ENCODE data around the gene FHL3. TPM values are rescaled to one million over a fixed set of nuclear protein-coding genes. Genes with fewer than 3 reads are reported as not detected.

Gene FHL3
- total RNA-seq, 1 donor, result 21.4 TPM

DNA sequence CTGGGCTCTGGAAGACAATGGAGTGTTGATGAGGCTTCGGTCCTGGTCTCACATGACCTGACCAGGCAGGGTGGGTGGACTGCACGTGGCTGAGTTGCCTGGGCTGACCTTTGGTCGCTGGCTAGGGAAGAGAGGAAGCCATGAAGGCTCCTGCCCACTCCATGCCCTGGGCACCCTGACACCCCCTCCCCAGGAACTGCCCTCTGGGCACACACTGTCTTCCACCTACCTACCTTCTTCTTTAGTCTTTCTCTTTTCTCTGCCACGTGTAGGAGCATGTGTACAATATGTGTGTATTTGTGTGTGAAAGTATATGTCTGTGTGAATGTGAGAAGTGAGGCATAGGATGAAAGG is 26.2 kb upstream of the FHL3 start:
- H3K36me3 ChIP-seq (ENCODE audit: insufficient read depth, low read length), result no peaks in the 10 kb centered on the region
- no peak overlapping the region for H3K27ac ChIP-seq (ENCODE audit: low read depth, low read length)
- no peaks in the 10 kb centered on the region for H3K79me2 ChIP-seq (ENCODE audit: insufficient read depth, low read length)
- no peak overlapping the region for H2AFZ ChIP-seq (ENCODE audit: low read length)
- peak; percentile 49 for DNase-seq (ENCODE audit: insufficient read length, low spot score, missing footprints)
- no peaks in the 10 kb centered on the region for H3K9me3 ChIP-seq (ENCODE audit: low read depth, low read length)
- H3K4me1 ChIP-seq (ENCODE audit: insufficient read depth, low read length), result peaks cover 29% of the 10 kb centered on the region
- TF ChIP-seq, protein P1, sequence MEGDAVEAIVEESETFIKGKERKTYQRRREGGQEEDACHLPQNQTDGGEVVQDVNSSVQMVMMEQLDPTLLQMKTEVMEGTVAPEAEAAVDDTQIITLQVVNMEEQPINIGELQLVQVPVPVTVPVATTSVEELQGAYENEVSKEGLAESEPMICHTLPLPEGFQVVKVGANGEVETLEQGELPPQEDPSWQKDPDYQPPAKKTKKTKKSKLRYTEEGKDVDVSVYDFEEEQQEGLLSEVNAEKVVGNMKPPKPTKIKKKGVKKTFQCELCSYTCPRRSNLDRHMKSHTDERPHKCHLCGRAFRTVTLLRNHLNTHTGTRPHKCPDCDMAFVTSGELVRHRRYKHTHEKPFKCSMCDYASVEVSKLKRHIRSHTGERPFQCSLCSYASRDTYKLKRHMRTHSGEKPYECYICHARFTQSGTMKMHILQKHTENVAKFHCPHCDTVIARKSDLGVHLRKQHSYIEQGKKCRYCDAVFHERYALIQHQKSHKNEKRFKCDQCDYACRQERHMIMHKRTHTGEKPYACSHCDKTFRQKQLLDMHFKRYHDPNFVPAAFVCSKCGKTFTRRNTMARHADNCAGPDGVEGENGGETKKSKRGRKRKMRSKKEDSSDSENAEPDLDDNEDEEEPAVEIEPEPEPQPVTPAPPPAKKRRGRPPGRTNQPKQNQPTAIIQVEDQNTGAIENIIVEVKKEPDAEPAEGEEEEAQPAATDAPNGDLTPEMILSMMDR (IDR thresholded peaks at IDR 0.05; ENCODE audit: extremely low read depth, low read depth, low read length), result no peak
- H3K4me3 ChIP-seq (ENCODE audit: insufficient read depth, low read length), result no peak overlapping the region
- H4K20me1 ChIP-seq (ENCODE audit: insufficient read depth, low read length), result peaks cover 6% of the 10 kb centered on the region
- no peaks in the 10 kb centered on the region for H3K27me3 ChIP-seq (ENCODE audit: insufficient read depth, low read length)
- no peak overlapping the region for H3K4me2 ChIP-seq (ENCODE audit: insufficient read depth, low read length)

DNA sequence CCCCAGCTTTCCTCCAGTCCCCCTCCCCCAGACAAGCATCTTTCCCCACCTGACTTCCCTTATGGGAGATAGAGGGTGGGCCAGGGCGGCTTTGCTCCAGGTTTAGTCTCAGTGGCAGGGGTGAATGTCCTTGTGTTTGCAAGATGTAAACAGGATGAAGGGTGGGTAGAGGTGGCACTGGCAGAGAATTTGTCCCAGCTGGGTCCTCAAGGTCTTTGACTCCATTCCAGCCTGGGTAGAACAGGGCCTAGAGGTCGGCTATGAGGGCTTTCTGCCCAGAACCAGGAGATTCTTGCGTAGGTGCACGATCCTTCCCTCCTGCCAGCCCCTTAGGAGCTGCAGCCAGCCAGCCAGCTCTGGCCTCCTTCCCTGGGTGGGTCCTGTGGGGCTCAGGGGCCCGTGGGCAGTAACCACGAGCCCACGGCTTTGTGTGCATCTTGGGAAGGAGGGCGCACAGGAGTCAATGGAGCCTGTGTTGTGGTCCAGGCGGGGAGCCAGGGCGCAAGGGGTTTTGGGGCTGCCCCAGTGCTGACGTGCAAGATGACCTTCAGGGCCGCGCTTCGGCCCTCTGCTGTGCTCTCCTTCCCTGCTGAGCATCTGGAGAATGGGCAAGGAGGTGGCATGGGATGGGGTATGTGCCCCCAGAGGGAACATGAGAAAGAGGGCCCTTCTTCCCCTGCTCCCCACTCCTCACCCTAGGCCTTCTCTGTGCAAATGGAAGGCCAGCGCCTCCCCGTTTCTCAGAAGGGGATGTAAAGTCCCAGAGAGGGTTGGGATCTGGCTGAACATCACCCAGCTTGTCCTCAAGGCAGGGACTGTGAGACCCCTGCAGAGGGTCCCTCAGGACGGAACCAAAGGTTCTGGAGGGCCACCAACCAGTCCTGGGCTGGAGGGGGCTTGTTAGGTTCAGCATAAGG is 25.5 kb upstream of the FHL3 start:
- peaks cover 6% of the 10 kb centered on the region for H4K20me1 ChIP-seq (ENCODE audit: insufficient read depth, low read length)
- H3K9me3 ChIP-seq (ENCODE audit: low read depth, low read length), result no peaks in the 10 kb centered on the region
- H3K4me3 ChIP-seq (ENCODE audit: insufficient read depth, low read length), result no peak overlapping the region
- H3K4me1 ChIP-seq (ENCODE audit: insufficient read depth, low read length), result peaks cover 29% of the 10 kb centered on the region
- peaks cover 4% of the 10 kb centered on the region for H3K36me3 ChIP-seq (ENCODE audit: insufficient read depth, low read length)
- no peak overlapping the region for H2AFZ ChIP-seq (ENCODE audit: low read length)
- no peaks in the 10 kb centered on the region for H3K27me3 ChIP-seq (ENCODE audit: insufficient read depth, low read length)
- no peaks in the 10 kb centered on the region for H3K79me2 ChIP-seq (ENCODE audit: insufficient read depth, low read length)
- TF ChIP-seq, protein P1 (IDR thresholded peaks at IDR 0.05; ENCODE audit: extremely low read depth, low read depth, low read length), result no peak
- H3K4me2 ChIP-seq (ENCODE audit: insufficient read depth, low read length), result peak overlapping the region; percentile 78
- peak; percentile 79 for DNase-seq (ENCODE audit: insufficient read length, low spot score, missing footprints)
- H3K27ac ChIP-seq (ENCODE audit: low read depth, low read length), result no peak overlapping the region

DNA sequence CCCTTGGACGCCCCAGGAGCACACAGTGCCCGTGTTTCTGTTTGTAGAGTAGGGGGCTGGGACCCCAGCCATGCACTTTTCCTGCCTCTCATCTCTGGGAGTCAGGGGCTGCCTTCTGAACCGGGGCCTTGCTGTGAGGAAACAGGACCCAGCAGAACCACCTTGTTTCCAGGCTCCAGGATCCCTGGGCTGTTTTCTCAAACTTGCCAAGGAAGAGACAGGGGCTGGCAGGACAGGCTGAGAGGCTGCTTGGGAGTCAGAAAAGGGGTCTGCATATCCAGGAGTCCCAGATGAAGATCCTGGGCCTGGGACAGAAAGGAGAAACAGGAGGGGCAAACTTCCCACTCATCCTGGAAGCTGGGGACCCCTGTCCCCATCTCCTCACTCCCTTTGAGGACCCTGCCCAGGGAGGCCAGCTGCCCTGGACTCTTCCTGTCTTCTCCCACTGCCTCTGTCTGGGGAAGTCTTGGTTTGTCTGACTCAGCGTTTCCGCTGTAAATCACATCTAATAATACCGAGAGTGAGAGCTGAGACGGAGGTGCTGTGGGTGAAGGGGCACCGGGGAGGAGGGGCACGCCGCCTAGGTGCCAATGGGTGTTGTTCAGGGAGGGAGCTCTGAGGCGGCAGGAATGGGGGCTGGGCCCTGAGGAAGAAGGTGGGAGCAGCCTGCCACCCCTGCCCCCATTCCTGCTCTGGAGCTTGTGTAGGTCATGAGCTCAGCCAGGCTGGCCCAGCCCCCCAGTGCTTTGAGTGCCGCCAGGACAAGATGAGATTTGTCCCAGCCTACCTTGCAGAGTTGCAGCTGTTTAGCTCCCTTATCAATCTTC is 24.6 kb upstream of the FHL3 start:
- Histone ChIP-seq H2AFZ (ENCODE audit: low read length) (peak overlapping the region; percentile 41), H3K79me2 (ENCODE audit: insufficient read depth, low read length) (no peaks in the 10 kb centered on the region), H3K27me3 (ENCODE audit: insufficient read depth, low read length) (no peaks in the 10 kb centered on the region), H3K36me3 (ENCODE audit: insufficient read depth, low read length) (peaks cover 14% of the 10 kb centered on the region), H3K4me1 (ENCODE audit: insufficient read depth, low read length) (peaks cover 29% of the 10 kb centered on the region), H3K4me2 (ENCODE audit: insufficient read depth, low read length) (peak overlapping the region; percentile 78), H3K27ac (ENCODE audit: low read depth, low read length) (peak overlapping the region; percentile 12), H4K20me1 (ENCODE audit: insufficient read depth, low read length) (peaks cover 6% of the 10 kb centered on the region), H3K9me3 (ENCODE audit: low read depth, low read length) (no peaks in the 10 kb centered on the region), H3K4me3 (ENCODE audit: insufficient read depth, low read length) (peak overlapping the region; percentile 54)
- TF ChIP-seq, protein P1 (IDR thresholded peaks at IDR 0.05; ENCODE audit: extremely low read depth, low read depth, low read length), result no peak
- peak; percentile 95 for DNase-seq (ENCODE audit: insufficient read length, low spot score, missing footprints)
